NK-92 (cell line): ENCODE data around the gene KRTAP20-4.

Experiments used
- DNase-seq: peaks from one replicate; lab custom pipeline; 2025; ENCODE audit not compliant: unreplicated experiment; lab: John Stamatoyannopoulos, UW

KRTAP20-4 gene

DNA sequence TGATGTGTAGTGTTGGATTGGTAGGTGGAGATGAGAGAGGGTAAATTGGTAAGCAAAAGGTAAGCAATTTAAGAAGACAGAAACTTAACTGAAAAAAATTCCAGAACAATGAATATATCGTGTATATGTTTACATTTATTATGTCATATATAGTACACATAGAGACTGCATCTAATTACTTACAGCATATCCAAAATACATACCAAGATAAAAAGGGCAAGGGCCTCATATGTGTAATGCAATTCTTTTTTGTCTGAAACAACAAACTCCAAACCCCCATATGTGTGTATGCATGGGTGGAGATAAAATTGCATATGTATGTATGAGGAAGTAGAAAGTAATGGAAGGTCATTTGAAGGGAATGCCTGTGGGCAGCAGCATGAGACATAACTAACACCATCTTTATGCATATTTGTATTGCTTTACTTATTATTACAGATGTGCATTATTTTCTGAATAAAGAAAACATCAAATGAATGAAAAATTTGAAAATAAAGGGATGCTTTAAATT lies 26.5 kb downstream of the KRTAP20-4 start:
- DNase-seq = no peak

DNA sequence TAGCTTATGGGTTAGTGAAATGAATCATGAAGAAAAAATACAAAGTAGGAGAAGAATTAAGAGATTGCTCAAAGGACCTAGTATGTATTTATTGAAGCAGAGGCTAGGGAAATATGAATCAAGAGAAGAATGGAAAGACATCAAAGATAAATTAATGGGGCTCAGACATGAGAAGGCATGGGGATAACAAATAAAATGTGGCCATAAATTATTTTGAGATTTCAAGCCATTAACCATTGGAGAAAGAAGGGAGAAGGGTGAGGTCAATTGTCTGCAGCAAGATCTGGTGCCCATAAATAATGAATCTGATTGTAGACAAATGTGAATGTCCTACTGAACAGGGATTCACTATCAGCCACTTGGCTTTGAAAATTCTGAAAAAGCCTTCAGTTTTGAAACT lies 32.5 kb downstream of the KRTAP20-4 start:
- DNase-seq = no peak

DNA sequence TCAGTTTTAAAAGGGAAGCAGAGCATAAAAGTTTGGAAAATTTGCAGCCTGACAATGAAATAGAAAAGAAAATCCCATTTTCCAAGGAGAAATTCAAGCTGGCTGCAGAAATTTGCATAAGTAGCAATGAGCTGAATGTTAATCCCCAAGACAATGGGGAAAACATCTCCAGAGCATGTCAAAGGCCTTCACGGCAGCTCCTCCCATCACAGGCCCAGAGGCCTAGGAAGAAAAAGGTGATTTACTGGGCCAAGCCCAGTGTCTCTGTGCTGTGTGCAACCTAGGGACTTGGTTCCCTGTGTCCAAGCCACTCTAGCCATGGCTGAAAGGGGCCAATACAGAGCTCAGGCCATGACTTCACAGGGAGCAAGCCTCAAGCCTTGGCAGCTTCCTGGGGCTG lies 48.3 kb downstream of the KRTAP20-4 start:
- no peak for DNase-seq
